SK-N-SH (cell line): Measurements from ENCODE around the gene MPC2. TPM values are rescaled to one million over a fixed set of nuclear protein-coding genes. Genes with fewer than 3 reads are reported as not detected.

Experiments used
- CTCF ChIA-PET: fragments of 300-600, 350-600 bp; formaldehyde crosslinking; extraction: SDS; loops from one replicate; lab custom pipeline; 2021; lab: Yijun Ruan, JAX
- POLR2A ChIA-PET: fragments of 350-600 bp; sonication (Branson Sonifier 250); formaldehyde crosslinking; extraction: SDS; loops from one replicate; lab custom pipeline; 2020; ENCODE audit warnings: antibody characterized with exemption, inconsistent platforms; lab: Yijun Ruan, JAX
- DNase-seq: peaks from one replicate; pipeline ENCODE4 v3.0.0; 2012
- H2AFZ ChIP-seq: fragments of 200-600 bp; sonication (generic); 2 replicates; pipeline ENCODE4 v1.8.1; 2016; ENCODE audit warnings: antibody characterized with exemption, mild to moderate bottlenecking, low read depth
- H3F3A ChIP-seq: fragments of 200-600 bp; sonication (generic); replicated peaks from 2 replicates; pipeline ENCODE3; 2016; ENCODE audit warnings: antibody characterized with exemption, mild to moderate bottlenecking; ENCODE audit not compliant: insufficient read depth
- H3K27ac ChIP-seq, 2 experiments: fragments of 200-500 bp in 1 of 2; fragments of 200-600 bp in 1 of 2; sonication (Bioruptor generic) in 1 of 2; sonication (generic), shearing (Covaris generic) in 1 of 2; 2 replicates each; pipeline versions ENCODE4 v1.5.1 to v1.6.1; 2014 to 2016; ENCODE audit warnings: low read depth in 2 of 2, inconsistent platforms in 1 of 2, low read length in 1 of 2, mild to moderate bottlenecking in 1 of 2, mixed read lengths in 1 of 2
- H3K27me3 ChIP-seq: fragments of 200-600 bp; sonication (generic), shearing (Covaris generic); 2 replicates; pipeline ENCODE4 v1.6.1; 2016; ENCODE audit warnings: mixed run types; ENCODE audit not compliant: insufficient read depth
- H3K36me3 ChIP-seq, 2 experiments: fragments of 200-500 bp in 1 of 2; fragments of 200-600 bp in 1 of 2; sonication (Bioruptor generic) in 1 of 2; sonication (generic) in 1 of 2; replicated peaks in 1 of 2; 2 replicates each; pipeline versions ENCODE3 to v1.5.1; 2014 to 2016; ENCODE audit warnings: low read length in 1 of 2, mild to moderate bottlenecking in 1 of 2; ENCODE audit not compliant: insufficient read depth in 2 of 2, control insufficient read depth in 1 of 2
- H3K4me1 ChIP-seq, 2 experiments: fragments of 200-500 bp in 1 of 2; fragments of 200-600 bp in 1 of 2; sonication (Bioruptor generic) in 1 of 2; sonication (generic), shearing (Covaris generic) in 1 of 2; 2 replicates each; pipeline versions ENCODE4 v1.5.1 to v1.6.1; 2014 to 2016; ENCODE audit warnings: low read depth in 1 of 2, low read length in 1 of 2, mixed run types in 1 of 2; ENCODE audit not compliant: insufficient read depth in 2 of 2, control insufficient read depth in 1 of 2
- H3K4me2 ChIP-seq: fragments of 200-600 bp; sonication (generic), shearing (Covaris generic); 2 replicates; pipeline ENCODE4 v1.6.1; 2017; ENCODE audit warnings: mixed run types
- H3K4me3 ChIP-seq, 2 experiments: fragments of 200-500 bp in 1 of 2; fragments of 200-600 bp in 1 of 2; sonication (Bioruptor generic) in 1 of 2; sonication (generic), shearing (Covaris generic) in 1 of 2; 2 replicates each; pipeline versions ENCODE4 v1.5.1 to v1.8.1; 2014 to 2016; ENCODE audit warnings: low read depth in 2 of 2, inconsistent platforms in 1 of 2, low read length in 1 of 2, mild to moderate bottlenecking in 1 of 2, mixed read lengths in 1 of 2, moderate library complexity in 1 of 2
- H3K79me2 ChIP-seq: fragments of 200-600 bp; sonication (generic); 2 replicates; pipeline ENCODE4 v1.8.1; 2017; ENCODE audit warnings: mild to moderate bottlenecking; ENCODE audit not compliant: insufficient read depth
- H3K9ac ChIP-seq: fragments of 200-600 bp; sonication (generic); 2 replicates; pipeline ENCODE4 v1.6.1; 2017; ENCODE audit warnings: mixed run types
- H3K9me2 ChIP-seq: fragments of 200-600 bp; sonication (generic); 2 replicates; pipeline ENCODE4 v1.6.1; 2017; ENCODE audit warnings: mixed run types
- H3K9me3 ChIP-seq: fragments of 200-600 bp; sonication (generic); 2 replicates; pipeline ENCODE4 v1.6.1; 2017; ENCODE audit warnings: mixed run types, mild to moderate bottlenecking, moderate library complexity
- H4K20me1 ChIP-seq: fragments of 200-600 bp; sonication (generic); 2 replicates; pipeline ENCODE4 v1.6.1; 2017; ENCODE audit warnings: mild to moderate bottlenecking, mixed run types; ENCODE audit not compliant: insufficient read depth
- ELF1 ChIP-seq: IDR thresholded peaks from 2 replicates; pipeline ENCODE4 v1.4.0; 2012
- GATA2 ChIP-seq: sonication (generic); formaldehyde crosslinking; IDR thresholded peaks from 2 replicates; pipeline ENCODE4 v1.5.0; 2020; ENCODE audit warnings: mild to moderate bottlenecking, missing genetic modification reagents
- MAX ChIP-seq: IDR thresholded peaks from 2 replicates; pipeline ENCODE4 v1.4.0; 2012; ENCODE audit warnings: low read depth
- NFIC ChIP-seq: IDR thresholded peaks from 2 replicates; pipeline ENCODE4 v1.4.0; 2012; ENCODE audit warnings: borderline replicate concordance
- PBX3 ChIP-seq: IDR thresholded peaks from 2 replicates; pipeline ENCODE4; 2012
- POLR2AphosphoS5 ChIP-seq: IDR thresholded peaks from 2 replicates; pipeline ENCODE4 v1.6.1; 2012; ENCODE audit warnings: low read depth, low read length
- RCOR1 ChIP-seq: fragments of 150-350 bp; IDR thresholded peaks from 2 replicates; pipeline ENCODE4 v1.6.1; 2017; ENCODE audit warnings: antibody characterized with exemption, low read length
- TCF12 ChIP-seq: IDR thresholded peaks from 2 replicates; pipeline ENCODE4 v1.4.0; 2012
- TEAD4 ChIP-seq: IDR thresholded peaks from 2 replicates; pipeline ENCODE4 v1.4.0; 2012; ENCODE audit warnings: mild to moderate bottlenecking, borderline replicate concordance; ENCODE audit not compliant: insufficient read depth
- WGBS: methylation state at CpG from one replicate; pipeline ENCODE4 v1.1.6; 2017; ENCODE audit warnings: low lambda C conversion rate; 5-methylcytosine and 5-hydroxymethylcytosine counted together
- polyA plus RNA-seq, 3 experiments: library from polyadenylated mRNA; depleted of rRNA; stranded (reverse); fragments of >200 nt; gene quantifications; 2 replicates each; pipeline ENCODE4 v1.2.3, GENCODE V29; 2012
- TF ChIP-seq, protein P1 (sequence below): IDR thresholded peaks from 2 replicates; pipeline ENCODE4 v1.4.0; 2012; ENCODE audit warnings: low read depth, borderline replicate concordance

MPC2 gene
- polyA plus RNA-seq, 1 of the 3 experiments (the other 2 are of a cell fraction) = 15.9 TPM

DNA sequence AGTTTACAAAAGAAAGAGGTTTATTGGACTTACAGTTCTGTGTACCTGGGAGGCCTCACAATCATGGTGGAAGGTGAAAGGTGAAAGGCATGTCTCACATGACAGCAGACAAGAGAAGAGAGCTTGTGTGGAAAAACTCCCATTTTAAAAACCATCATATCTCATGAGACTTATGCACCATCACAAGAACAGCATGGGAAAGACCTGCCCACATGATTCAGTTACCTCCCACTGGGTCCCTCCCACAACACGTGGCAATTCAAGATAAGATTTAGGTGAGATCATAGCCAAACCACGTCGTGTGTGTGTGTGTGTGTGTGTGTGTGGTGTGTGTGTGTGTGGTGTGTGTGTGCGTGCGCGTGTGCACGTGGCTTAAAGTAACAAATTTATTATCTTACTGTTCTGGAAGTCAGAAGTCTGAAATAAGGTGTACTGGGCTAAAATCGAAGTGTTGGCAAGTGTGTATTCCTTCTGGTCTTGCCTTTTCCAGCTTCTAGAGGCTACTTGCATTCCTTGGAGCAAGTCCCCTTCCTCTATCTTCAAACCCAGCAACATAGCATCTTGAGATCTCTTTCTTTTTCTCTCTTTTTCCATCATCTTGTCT is 48.1 kb upstream of the MPC2 start (continued):
- TF ChIP-seq, protein P1, sequence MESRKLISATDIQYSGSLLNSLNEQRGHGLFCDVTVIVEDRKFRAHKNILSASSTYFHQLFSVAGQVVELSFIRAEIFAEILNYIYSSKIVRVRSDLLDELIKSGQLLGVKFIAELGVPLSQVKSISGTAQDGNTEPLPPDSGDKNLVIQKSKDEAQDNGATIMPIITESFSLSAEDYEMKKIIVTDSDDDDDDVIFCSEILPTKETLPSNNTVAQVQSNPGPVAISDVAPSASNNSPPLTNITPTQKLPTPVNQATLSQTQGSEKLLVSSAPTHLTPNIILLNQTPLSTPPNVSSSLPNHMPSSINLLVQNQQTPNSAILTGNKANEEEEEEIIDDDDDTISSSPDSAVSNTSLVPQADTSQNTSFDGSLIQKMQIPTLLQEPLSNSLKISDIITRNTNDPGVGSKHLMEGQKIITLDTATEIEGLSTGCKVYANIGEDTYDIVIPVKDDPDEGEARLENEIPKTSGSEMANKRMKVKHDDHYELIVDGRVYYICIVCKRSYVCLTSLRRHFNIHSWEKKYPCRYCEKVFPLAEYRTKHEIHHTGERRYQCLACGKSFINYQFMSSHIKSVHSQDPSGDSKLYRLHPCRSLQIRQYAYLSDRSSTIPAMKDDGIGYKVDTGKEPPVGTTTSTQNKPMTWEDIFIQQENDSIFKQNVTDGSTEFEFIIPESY = no peak
- TF ChIP-seq PBX3 (no peak), GATA2 (CRISPR knock-in tag) (no peak), POLR2AphosphoS5 (no peak), NFIC (no peak), RCOR1 (no peak), TCF12 (no peak), MAX (no peak)

DNA sequence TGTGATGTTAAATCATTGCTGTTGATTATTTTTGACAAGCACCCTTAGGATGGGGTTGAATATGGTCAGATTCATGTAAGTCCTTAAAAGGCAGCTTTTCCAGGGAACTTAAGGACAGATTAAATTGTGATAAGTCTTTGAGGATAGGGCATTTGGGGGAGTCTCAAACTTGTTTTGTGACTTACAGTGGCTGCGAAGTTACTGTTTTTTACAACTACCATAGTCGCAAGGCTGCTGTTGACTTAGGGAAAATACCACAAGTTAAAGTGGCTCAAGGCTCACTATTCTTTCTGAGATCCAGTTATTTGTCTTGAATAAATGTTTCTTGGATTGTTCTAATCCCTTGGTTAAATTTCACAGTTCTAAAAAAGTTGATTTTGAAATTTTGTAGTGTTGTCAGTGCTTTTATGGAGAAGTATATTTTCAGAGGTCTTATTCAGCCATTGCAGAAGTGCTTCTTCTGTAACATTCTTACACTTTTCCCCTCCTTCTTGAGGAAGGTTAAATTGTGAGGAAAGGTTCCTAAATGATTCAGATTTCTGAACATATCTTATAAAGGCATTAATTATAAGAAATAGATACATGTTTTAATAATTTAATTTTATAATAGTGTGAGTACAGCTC is 47.0 kb upstream of the MPC2 start:
- Histone ChIP-seq H2AFZ (no peak overlapping the region), H3K4me1 (no peaks in the 10 kb centered on the region), H3K27ac (no peak overlapping the region)
- no peak for DNase-seq
- no peak for TF ChIP-seq ELF1
- TF ChIP-seq, all 33 proteins: peak for 0
- Histone ChIP-seq H3K9me3 (no peaks in the 10 kb centered on the region), H3K4me2 (no peak overlapping the region), H3F3A (peaks cover 15% of the 10 kb centered on the region), H3K4me3 (no peak overlapping the region), H3K9me2 (no peaks in the 10 kb centered on the region), H4K20me1 (0 out of 2 replicates have a peak, but pooled peaks cover 5% of the 10 kb centered on the region), H3K27me3 (no peaks in the 10 kb centered on the region), H3K9ac (no peak overlapping the region), H3K79me2 (peaks cover 43% of the 10 kb centered on the region), H3K36me3 (peaks cover 0 to 43% of the 10 kb centered on the region in 2 experiments)
- POLR2A ChIA-PET = no interaction called here
- CTCF ChIA-PET = no interaction called here
- WGBS = 90% methylated on average over 2 of the region's 2 CpGs

- no peak for TF ChIP-seq TEAD4
- H3K9me3 ChIP-seq = no peaks in the 10 kb centered on the region
- no peak overlapping the region for H2AFZ ChIP-seq
- H3K79me2 ChIP-seq = peaks cover 50% of the 10 kb centered on the region
- H3K4me3 ChIP-seq = no peak overlapping the region
- H3K9me2 ChIP-seq = no peaks in the 10 kb centered on the region
- ChIA-PET CTCF (no interaction called here), POLR2A (no interaction called here)
- no peaks in the 10 kb centered on the region for H3K27me3 ChIP-seq
- H3F3A ChIP-seq = peaks cover 10% of the 10 kb centered on the region
- no peak overlapping the region for H3K27ac ChIP-seq
- H3K4me1 ChIP-seq = no peaks in the 10 kb centered on the region
- peaks cover 8 to 47% of the 10 kb centered on the region in 2 experiments for H3K36me3 ChIP-seq
- no peak overlapping the region for H3K4me2 ChIP-seq
- 0 out of 2 replicates have a peak, but pooled peaks cover 5% of the 10 kb centered on the region for H4K20me1 ChIP-seq
- H3K9ac ChIP-seq = no peak overlapping the region
- 94% methylated on average over 9 of the region's 9 CpGs for WGBS
- DNase-seq = no peak
These were observed 45.1 kb upstream of the MPC2 start for GRCh38 chr1:167981933-167982332.
